ENCODE results near the gene RANBP3. TPM values are rescaled to one million over a fixed set of nuclear protein-coding genes. Genes with fewer than 3 reads are reported as not detected.
"Not testable (repeated sequence)": the region's sequence is repeated elsewhere in the genome, so short reads cannot be mapped to it uniquely, and the experiment has no call there.

The RANBP3 gene
- total RNA-seq, 2 experiments from 2014 or later, result 74.3 to 87.5 TPM

- ChIA-PET CTCF (interaction anchor here (1.5 kb wide), 1 partner anchor 14 kb away, joined by 7 read pairs; no protein-coding TSS in a partner anchor), POLR2A (no interaction called here)
- intact Hi-C loops (cut with micrococcal nuclease), result no loop called here
- no peaks in the 10 kb centered on the region for H3K9me3 Mint-ChIP-seq
- ATAC-seq (no peak), DNase-seq (no peak)
- no peak overlapping the region for H3K27ac Mint-ChIP-seq
- H3K27me3 Mint-ChIP-seq, result no peaks in the 10 kb centered on the region
- H3K36me3 Mint-ChIP-seq (ENCODE audit: low read depth), result no peaks in the 10 kb centered on the region
- H3K4me1 Mint-ChIP-seq (ENCODE audit: low read depth), result no peaks in the 10 kb centered on the region
- TF ChIP-seq CTCF (IDR thresholded peaks at IDR 0.05), result no peak
- no peak overlapping the region for H3K4me3 Mint-ChIP-seq
Measured at GRCh38 chr19:6007866-6008265, 29.9 kb upstream of the RANBP3 start.

- ATAC-seq, result no peak
Measured at GRCh38 chr19:6006896-6007295, 29.0 kb upstream of the RANBP3 start.

GRCh38 chr19:6006070-6006446, 28.1 kb upstream of the RANBP3 start:
- H3K4me3 Mint-ChIP-seq; H3K36me3 Mint-ChIP-seq (ENCODE audit: low read depth); intact Hi-C loops (cut with micrococcal nuclease); ATAC-seq; H3K27ac Mint-ChIP-seq; H3K4me1 Mint-ChIP-seq (ENCODE audit: low read depth); H3K9me3 Mint-ChIP-seq; DNase-seq; H3K27me3 Mint-ChIP-seq: not testable (repeated sequence)
- ChIA-PET POLR2A (interaction anchor here (0.5 kb wide), 1 partner anchor 124 kb away, joined by 4 read pairs; no protein-coding TSS in a partner anchor), CTCF (interaction anchor here (2.8 kb wide), 1 partner anchor 19 kb away, joined by 14 read pairs; no protein-coding TSS in a partner anchor)

More at GRCh38 chr19:6006896-6007295, 29.0 kb upstream of the RANBP3 start:
- no peak overlapping the region for H3K27ac Mint-ChIP-seq
- TF ChIP-seq CTCF (IDR thresholded peaks at IDR 0.05), result no peak
- no peak overlapping the region for H3K4me3 Mint-ChIP-seq
- no peaks in the 10 kb centered on the region for H3K9me3 Mint-ChIP-seq
- ChIA-PET CTCF (interaction anchor here (1.5 to 2.8 kb wide), 2 partner anchors 15 to 20 kb away, joined by 7 to 14 read pairs; no protein-coding TSS in a partner anchor), POLR2A (no interaction called here)
- intact Hi-C loops (cut with micrococcal nuclease), result no loop called here
- H3K27me3 Mint-ChIP-seq, result no peaks in the 10 kb centered on the region
- H3K36me3 Mint-ChIP-seq (ENCODE audit: low read depth), result peaks cover 2% of the 10 kb centered on the region
- H3K4me1 Mint-ChIP-seq (ENCODE audit: low read depth), result no peaks in the 10 kb centered on the region
- DNase-seq, result no peak

GRCh38 chr19:6005321-6006069, 27.6 kb upstream of the RANBP3 start:
- intact Hi-C loops (cut with micrococcal nuclease), result no loop called here
- no peak overlapping the region for H3K27ac Mint-ChIP-seq
- no peaks in the 10 kb centered on the region for H3K4me1 Mint-ChIP-seq (ENCODE audit: low read depth)
- no peak overlapping the region for H3K4me3 Mint-ChIP-seq
- no peaks in the 10 kb centered on the region for H3K27me3 Mint-ChIP-seq
- ChIA-PET CTCF (interaction anchor here (2.8 kb wide), 1 partner anchor 18 kb away, joined by 14 read pairs; no protein-coding TSS in a partner anchor), POLR2A (interaction anchor here (0.5 kb wide), 1 partner anchor 124 kb away, joined by 4 read pairs; no protein-coding TSS in a partner anchor)
- TF ChIP-seq CTCF (IDR thresholded peaks at IDR 0.05), result no peak
- ATAC-seq (no peak), DNase-seq (no peak)
- peaks cover under 1% of the 10 kb centered on the region for H3K9me3 Mint-ChIP-seq
- peaks cover 5% of the 10 kb centered on the region for H3K36me3 Mint-ChIP-seq (ENCODE audit: low read depth)

GRCh38 chr19:6003976-6004375, 26.0 kb upstream of the RANBP3 start:
- intact Hi-C loops (cut with micrococcal nuclease), result no loop called here
- no peak for TF ChIP-seq CTCF (IDR thresholded peaks at IDR 0.05)

More at GRCh38 chr19:6003976-6004375, 26.0 kb upstream of the RANBP3 start:
- DNase-seq (no peak), ATAC-seq (no peak)
- H3K36me3 Mint-ChIP-seq (ENCODE audit: low read depth), result peaks cover 13% of the 10 kb centered on the region
- H3K9me3 Mint-ChIP-seq, result peaks cover 4% of the 10 kb centered on the region
- no peak overlapping the region for H3K4me3 Mint-ChIP-seq
- ChIA-PET CTCF (no interaction called here), POLR2A (no interaction called here)
- no peaks in the 10 kb centered on the region for H3K27me3 Mint-ChIP-seq
- no peaks in the 10 kb centered on the region for H3K4me1 Mint-ChIP-seq (ENCODE audit: low read depth)
- H3K27ac Mint-ChIP-seq, result no peak overlapping the region
